Gastroesophageal sphincter (tissue), 3 donors: ENCODE measurements around the gene PLEKHM3.

Experiments used
- CTCF ChIP-seq, 4 experiments: fragments of 200-600 bp in 2 of 4; fragments of 450-650 bp in 2 of 4; sonication (generic) in 1 of 4; IDR thresholded peaks; one replicate each; pipeline ENCODE4 v1.5.1; 2017 to 2019; ENCODE audit warnings: antibody characterized with exemption in 4 of 4, mild to moderate bottlenecking in 2 of 4, moderate library complexity in 2 of 4
- EP300 ChIP-seq: sonication (generic); formaldehyde crosslinking; IDR thresholded peaks from one replicate; pipeline ENCODE4 v1.6.1; 2017; ENCODE audit warnings: antibody characterized with exemption, mild to moderate bottlenecking
- POLR2AphosphoS5 ChIP-seq: sonication (generic); formaldehyde crosslinking; IDR thresholded peaks from one replicate; pipeline ENCODE4 v1.6.1; 2017; ENCODE audit warnings: antibody characterized with exemption

- no peak for TF ChIP-seq CTCF (IDR thresholded peaks at IDR 0.05)
- no peak for TF ChIP-seq POLR2AphosphoS5
- TF ChIP-seq EP300, result no peak
Measured at GRCh38 chr2:207787800-207788199, 237.5 kb downstream of the PLEKHM3 start.
